ENCODE results near the gene IFT122. TPM values are rescaled to one million over a fixed set of nuclear protein-coding genes. Genes with fewer than 3 reads are reported as not detected.
A peak's percentile ranks its signal among the peaks of the same experiment; 100 is the strongest.
"Not testable (repeated sequence)": the region's sequence is repeated elsewhere in the genome, so short reads cannot be mapped to it uniquely, and the experiment has no call there.

IFT122 gene
- polyA plus RNA-seq, 12 donors: 28.8 to 56.5 (median 33.7) TPM; not detected in 1

GRCh38 chr3:129473067-129473768 is 33.2 kb downstream of the IFT122 start:
- no peak for DNase-seq

- no peak for DNase-seq
These were observed 33.7 kb downstream of the IFT122 start for GRCh38 chr3:129473769-129474152.

GRCh38 chr3:129474984-129475804 is 35.2 kb downstream of the IFT122 start:
- DNase-seq: no peak

- no peak for DNase-seq
These were observed 35.8 kb downstream of the IFT122 start for GRCh38 chr3:129475863-129476262.

- DNase-seq: no peak
These were observed 36.6 kb downstream of the IFT122 start for GRCh38 chr3:129476586-129476985.

GRCh38 chr3:129481225-129481765 is 41.3 kb downstream of the IFT122 start:
- peak; percentile 51 for DNase-seq

GRCh38 chr3:129481766-129482332 is 41.8 kb downstream of the IFT122 start:
- DNase-seq: peak; percentile 70

- no peak for DNase-seq
These were observed 42.7 kb downstream of the IFT122 start for GRCh38 chr3:129482721-129483120.

- DNase-seq: no peak
These were observed 43.8 kb downstream of the IFT122 start for GRCh38 chr3:129483870-129484269.

GRCh38 chr3:129485146-129485545 is 45.1 kb downstream of the IFT122 start:
- not testable (repeated sequence) for DNase-seq

- peak; percentile 25 for DNase-seq
These were observed 46.0 kb downstream of the IFT122 start for GRCh38 chr3:129485721-129486663.

GRCh38 chr3:129486664-129487035 is 46.6 kb downstream of the IFT122 start:
- DNase-seq: no peak

- no peak for DNase-seq
These were observed 47.3 kb downstream of the IFT122 start for GRCh38 chr3:129487183-129487867.

- not testable (repeated sequence) for DNase-seq
These were observed 47.9 kb downstream of the IFT122 start for GRCh38 chr3:129487868-129488335.

- not testable (repeated sequence) for DNase-seq
These were observed 49.2 kb downstream of the IFT122 start for GRCh38 chr3:129489258-129489657.

GRCh38 chr3:129490273-129490675 is 50.2 kb downstream of the IFT122 start:
- peak; percentile 87 for DNase-seq

GRCh38 chr3:129491077-129491476 is 51.1 kb downstream of the IFT122 start:
- not testable (repeated sequence) for DNase-seq

GRCh38 chr3:129491794-129492193 is 51.8 kb downstream of the IFT122 start:
- DNase-seq: no peak

GRCh38 chr3:129492691-129493090 is 52.7 kb downstream of the IFT122 start:
- DNase-seq: no peak

GRCh38 chr3:129493206-129493605 is 53.2 kb downstream of the IFT122 start:
- no peak for DNase-seq

- not testable (repeated sequence) for DNase-seq
These were observed 54.5 kb downstream of the IFT122 start for GRCh38 chr3:129494499-129494898.

All from muscle of arm (tissue), 12 donors.